GM23338 (cell line): ENCODE measurements around the gene CELA3A.
"Not testable (repeated sequence)": the region's sequence is repeated elsewhere in the genome, so short reads cannot be mapped to it uniquely, and the experiment has no call there.

ENCODE experiments used
- CREB1 ChIP-seq: fragments of 250-450 bp; sonication (Bioruptor Pico); IDR thresholded peaks from 2 replicates; pipeline ENCODE4 v1.5.0; 2020; ENCODE audit warnings: low read depth, mild to moderate bottlenecking, moderate library complexity
- EZH2 ChIP-seq: fragments of 200-600 bp; sonication (generic); IDR thresholded peaks from one replicate; pipeline ENCODE4 v1.8.0; 2017; ENCODE audit warnings: antibody characterized with exemption, mild to moderate bottlenecking, low read depth; ENCODE audit not compliant: unreplicated experiment
- NANOG ChIP-seq: IDR thresholded peaks from 2 replicates; pipeline ENCODE4 v1.6.1; 2016; ENCODE audit warnings: antibody characterized with exemption, borderline replicate concordance
- POLR2AphosphoS5 ChIP-seq: IDR thresholded peaks from 2 replicates; pipeline ENCODE4 v1.6.1; 2016; ENCODE audit warnings: antibody characterized with exemption, low read depth
- TF ChIP-seq, protein P1 (sequence below), 2 experiments: fragments of 200-600 bp in 1 of 2; sonication (generic) in 1 of 2; conservative IDR thresholded peaks; 2 replicates each; pipeline versions ENCODE4 v1.5.1 to v1.6.1; 2016 to 2017; ENCODE audit warnings: antibody characterized with exemption in 2 of 2, low read depth in 2 of 2, mild to moderate bottlenecking in 2 of 2, moderate library complexity in 1 of 2
- TF ChIP-seq, protein P2 (sequence below): IDR thresholded peaks from one replicate; pipeline ENCODE4 v1.6.1; 2018; ENCODE audit warnings: antibody characterized with exemption; ENCODE audit not compliant: unreplicated experiment

DNA sequence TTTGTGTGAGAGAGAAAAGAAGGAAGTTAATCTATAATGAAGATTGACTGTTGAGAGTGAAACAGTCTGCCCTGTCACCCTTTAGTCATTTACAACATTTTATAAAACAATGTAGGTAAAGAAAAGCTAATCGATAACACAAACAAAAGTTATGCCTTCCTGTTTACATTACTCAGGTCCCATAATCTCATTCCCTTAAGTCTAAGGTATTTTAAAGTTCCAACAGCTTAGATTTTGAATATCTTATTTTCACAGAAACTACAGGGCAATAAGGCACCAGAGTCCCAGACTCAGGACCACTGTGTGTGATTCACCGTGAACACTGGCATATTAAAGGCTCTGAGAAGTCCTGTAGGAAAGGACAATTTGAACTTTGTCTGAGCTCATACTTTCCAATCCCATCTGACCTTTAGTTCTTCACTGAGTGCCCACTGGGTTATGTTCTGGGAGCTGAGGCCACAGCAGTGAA is 28.4 kb upstream of the CELA3A start:
- TF ChIP-seq, protein P1, sequence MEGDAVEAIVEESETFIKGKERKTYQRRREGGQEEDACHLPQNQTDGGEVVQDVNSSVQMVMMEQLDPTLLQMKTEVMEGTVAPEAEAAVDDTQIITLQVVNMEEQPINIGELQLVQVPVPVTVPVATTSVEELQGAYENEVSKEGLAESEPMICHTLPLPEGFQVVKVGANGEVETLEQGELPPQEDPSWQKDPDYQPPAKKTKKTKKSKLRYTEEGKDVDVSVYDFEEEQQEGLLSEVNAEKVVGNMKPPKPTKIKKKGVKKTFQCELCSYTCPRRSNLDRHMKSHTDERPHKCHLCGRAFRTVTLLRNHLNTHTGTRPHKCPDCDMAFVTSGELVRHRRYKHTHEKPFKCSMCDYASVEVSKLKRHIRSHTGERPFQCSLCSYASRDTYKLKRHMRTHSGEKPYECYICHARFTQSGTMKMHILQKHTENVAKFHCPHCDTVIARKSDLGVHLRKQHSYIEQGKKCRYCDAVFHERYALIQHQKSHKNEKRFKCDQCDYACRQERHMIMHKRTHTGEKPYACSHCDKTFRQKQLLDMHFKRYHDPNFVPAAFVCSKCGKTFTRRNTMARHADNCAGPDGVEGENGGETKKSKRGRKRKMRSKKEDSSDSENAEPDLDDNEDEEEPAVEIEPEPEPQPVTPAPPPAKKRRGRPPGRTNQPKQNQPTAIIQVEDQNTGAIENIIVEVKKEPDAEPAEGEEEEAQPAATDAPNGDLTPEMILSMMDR (conservative IDR thresholded peaks at IDR 0.05; ENCODE audit: low read depth in 2 of 2), result not testable (repeated sequence)
- not testable (repeated sequence) for TF ChIP-seq CREB1 (CRISPR knock-in tag); POLR2AphosphoS5; NANOG; EZH2
- TF ChIP-seq, protein P2, sequence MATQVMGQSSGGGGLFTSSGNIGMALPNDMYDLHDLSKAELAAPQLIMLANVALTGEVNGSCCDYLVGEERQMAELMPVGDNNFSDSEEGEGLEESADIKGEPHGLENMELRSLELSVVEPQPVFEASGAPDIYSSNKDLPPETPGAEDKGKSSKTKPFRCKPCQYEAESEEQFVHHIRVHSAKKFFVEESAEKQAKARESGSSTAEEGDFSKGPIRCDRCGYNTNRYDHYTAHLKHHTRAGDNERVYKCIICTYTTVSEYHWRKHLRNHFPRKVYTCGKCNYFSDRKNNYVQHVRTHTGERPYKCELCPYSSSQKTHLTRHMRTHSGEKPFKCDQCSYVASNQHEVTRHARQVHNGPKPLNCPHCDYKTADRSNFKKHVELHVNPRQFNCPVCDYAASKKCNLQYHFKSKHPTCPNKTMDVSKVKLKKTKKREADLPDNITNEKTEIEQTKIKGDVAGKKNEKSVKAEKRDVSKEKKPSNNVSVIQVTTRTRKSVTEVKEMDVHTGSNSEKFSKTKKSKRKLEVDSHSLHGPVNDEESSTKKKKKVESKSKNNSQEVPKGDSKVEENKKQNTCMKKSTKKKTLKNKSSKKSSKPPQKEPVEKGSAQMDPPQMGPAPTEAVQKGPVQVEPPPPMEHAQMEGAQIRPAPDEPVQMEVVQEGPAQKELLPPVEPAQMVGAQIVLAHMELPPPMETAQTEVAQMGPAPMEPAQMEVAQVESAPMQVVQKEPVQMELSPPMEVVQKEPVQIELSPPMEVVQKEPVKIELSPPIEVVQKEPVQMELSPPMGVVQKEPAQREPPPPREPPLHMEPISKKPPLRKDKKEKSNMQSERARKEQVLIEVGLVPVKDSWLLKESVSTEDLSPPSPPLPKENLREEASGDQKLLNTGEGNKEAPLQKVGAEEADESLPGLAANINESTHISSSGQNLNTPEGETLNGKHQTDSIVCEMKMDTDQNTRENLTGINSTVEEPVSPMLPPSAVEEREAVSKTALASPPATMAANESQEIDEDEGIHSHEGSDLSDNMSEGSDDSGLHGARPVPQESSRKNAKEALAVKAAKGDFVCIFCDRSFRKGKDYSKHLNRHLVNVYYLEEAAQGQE, result not testable (repeated sequence)
